ENCODE measurements around the gene CDC42BPG. TPM values are rescaled to one million over a fixed set of nuclear protein-coding genes. Genes with fewer than 3 reads are reported as not detected.

CDC42BPG gene
- total and polyA plus RNA-seq, 2 of the 8 experiments (the other 6 are each of a cell fraction or from before 2014, with no cell fraction given), result 3.7 to 10.6 TPM

GRCh38 chr11:64878494-64879243 is 34.2 kb upstream of the CDC42BPG start, which contains the start of gene EHD1 (continued):
- no peak for TF ChIP-seq CHD7 (IDR thresholded peaks at IDR 0.05; ENCODE audit: insufficient replicate concordance, low read length)
- no peak for TF ChIP-seq USF2 (IDR thresholded peaks at IDR 0.05; ENCODE audit: low read length)
- TF ChIP-seq NRF1 (IDR thresholded peaks at IDR 0.05; ENCODE audit: low read depth, low read length), result peak; percentile 79
- peak; percentile 58 for TF ChIP-seq TAF7 (optimal IDR thresholded peaks at IDR 0.05; ENCODE audit: borderline replicate concordance, low read depth, low read length)
- TF ChIP-seq CEBPB (IDR thresholded peaks at IDR 0.05; ENCODE audit: low read depth, low read length), result no peak
- TF ChIP-seq POLR2A (IDR thresholded peaks at IDR 0.05; ENCODE audit: control extremely low read depth in 1 of 2, low read depth in 2 of 2, low read length in 2 of 2), result peak in 1 of 2 experiments; percentile 92; a peak in 2 of 3 replicates
- no peak for TF ChIP-seq YY1 (IDR thresholded peaks at IDR 0.05; ENCODE audit: low read depth, low read length)
- TF ChIP-seq SUZ12 (IDR thresholded peaks at IDR 0.05; ENCODE audit: low read length), result no peak
- TF ChIP-seq ZNF274 (IDR thresholded peaks at IDR 0.05; ENCODE audit: borderline replicate concordance, extremely low read depth, low read length), result no peak
- TF ChIP-seq TEAD4 (IDR thresholded peaks at IDR 0.05; ENCODE audit: low read depth, low read length), result no peak
